ENCODE measurements around the gene PIMREG.
A peak's percentile ranks its signal among the peaks of the same experiment; 100 is the strongest.
"Not testable (repeated sequence)": the region's sequence is repeated elsewhere in the genome, so short reads cannot be mapped to it uniquely, and the experiment has no call there.

Gene PIMREG

GRCh38 chr17:6479622-6480302 lies 35.5 kb downstream of the PIMREG start:
- ATAC-seq = no peak

- ATAC-seq = no peak
These were observed 36.0 kb downstream of the PIMREG start for GRCh38 chr17:6480303-6480675.

GRCh38 chr17:6482105-6482455 lies 37.8 kb downstream of the PIMREG start:
- no peak for ATAC-seq

GRCh38 chr17:6482796-6483195 lies 38.5 kb downstream of the PIMREG start:
- ATAC-seq = not testable (repeated sequence)

GRCh38 chr17:6483507-6483906 lies 39.3 kb downstream of the PIMREG start:
- ATAC-seq = no peak

GRCh38 chr17:6485646-6486412 lies 41.6 kb downstream of the PIMREG start:
- no peak for ATAC-seq

GRCh38 chr17:6487251-6488007 lies 43.2 kb downstream of the PIMREG start:
- no peak for ATAC-seq

- ATAC-seq = no peak
These were observed 43.8 kb downstream of the PIMREG start for GRCh38 chr17:6488008-6488539.

GRCh38 chr17:6489016-6489550 lies 44.8 kb downstream of the PIMREG start:
- ATAC-seq = no peak

GRCh38 chr17:6491071-6491700 lies 46.9 kb downstream of the PIMREG start:
- ATAC-seq = no peak

GRCh38 chr17:6492892-6493674 lies 48.8 kb downstream of the PIMREG start:
- ATAC-seq = no peak

- ATAC-seq = no peak
These were observed 50.1 kb downstream of the PIMREG start for GRCh38 chr17:6494239-6494941.

GRCh38 chr17:6495450-6496115 lies 51.3 kb downstream of the PIMREG start:
- no peak for ATAC-seq

GRCh38 chr17:6496116-6496481 lies 51.8 kb downstream of the PIMREG start:
- ATAC-seq = peak in 1 of 2 donors; percentile 25

- ATAC-seq = no peak
These were observed 52.6 kb downstream of the PIMREG start for GRCh38 chr17:6496640-6497441.

- ATAC-seq = no peak
These were observed 53.4 kb downstream of the PIMREG start for GRCh38 chr17:6497496-6498221.

- ATAC-seq = no peak
These were observed 54.1 kb downstream of the PIMREG start for GRCh38 chr17:6498356-6498755.

- ATAC-seq = no peak
These were observed 54.8 kb downstream of the PIMREG start for GRCh38 chr17:6498901-6499540.

Measured in activated CD4-positive, CD25-positive, alpha-beta regulatory T cell treated with anti-CD3 and anti-CD28 coated beads, Interleukin-2, amount 50 U/mL, for 24 hours (primary cell).